ENCODE measurements around the gene PAX1.

- no peak for TF ChIP-seq GATA3 (IDR thresholded peaks at IDR 0.05; ENCODE audit: low read depth, low read length)
- no peak for TF ChIP-seq GATA2 (IDR thresholded peaks at IDR 0.05; ENCODE audit: low read depth, low read length)
Measured at GRCh38 chr20:21670981-21671380, 34.5 kb upstream of the PAX1 start.
